GM23338 (cell line): ENCODE results near the gene OLFML2A.

Experiments
- ETS1 ChIP-seq: IDR thresholded peaks from 2 replicates; pipeline ENCODE4 v1.6.1; 2016; ENCODE audit warnings: antibody characterized with exemption
- EZH2 ChIP-seq: fragments of 200-600 bp; sonication (generic); IDR thresholded peaks from one replicate; pipeline ENCODE4 v1.8.0; 2017; ENCODE audit warnings: antibody characterized with exemption, mild to moderate bottlenecking, low read depth; ENCODE audit not compliant: unreplicated experiment
- EZH2phosphoT487 ChIP-seq: fragments of 200-600 bp; sonication (generic); IDR thresholded peaks from one replicate; pipeline ENCODE4 v1.8.1; 2018; ENCODE audit warnings: antibody characterized with exemption; ENCODE audit not compliant: unreplicated experiment
- JUNB ChIP-seq: IDR thresholded peaks from one replicate; pipeline ENCODE4 v1.6.1; 2016; ENCODE audit warnings: antibody characterized with exemption; ENCODE audit not compliant: unreplicated experiment
- POLR2AphosphoS5 ChIP-seq: IDR thresholded peaks from 2 replicates; pipeline ENCODE4 v1.6.1; 2016; ENCODE audit warnings: antibody characterized with exemption, low read depth
- ZNF114 ChIP-seq: fragments of 250-450 bp; sonication (Bioruptor Pico); IDR thresholded peaks from 2 replicates; pipeline ENCODE4 v1.5.0; 2020; ENCODE audit warnings: mild to moderate bottlenecking, moderate library complexity
- ZNF331 ChIP-seq: fragments of 250-450 bp; sonication (Bioruptor Pico); IDR thresholded peaks from 2 replicates; pipeline ENCODE4 v1.5.0; 2020; ENCODE audit warnings: low read depth, mild to moderate bottlenecking, moderate library complexity
- TF ChIP-seq, protein P1 (sequence below), 2 experiments: fragments of 200-600 bp in 1 of 2; sonication (generic) in 1 of 2; conservative IDR thresholded peaks; 2 replicates each; pipeline versions ENCODE4 v1.5.1 to v1.6.1; 2016 to 2017; ENCODE audit warnings: antibody characterized with exemption in 2 of 2, low read depth in 2 of 2, mild to moderate bottlenecking in 2 of 2, moderate library complexity in 1 of 2

GRCh38 chr9:124844291-124844690, 67.4 kb downstream of the OLFML2A start:
- TF ChIP-seq EZH2 (no peak), JUNB (no peak), EZH2phosphoT487 (no peak), ZNF331 (CRISPR knock-in tag) (no peak), POLR2AphosphoS5 (no peak), ETS1 (no peak), ZNF114 (CRISPR knock-in tag) (no peak)
- TF ChIP-seq, protein P1, sequence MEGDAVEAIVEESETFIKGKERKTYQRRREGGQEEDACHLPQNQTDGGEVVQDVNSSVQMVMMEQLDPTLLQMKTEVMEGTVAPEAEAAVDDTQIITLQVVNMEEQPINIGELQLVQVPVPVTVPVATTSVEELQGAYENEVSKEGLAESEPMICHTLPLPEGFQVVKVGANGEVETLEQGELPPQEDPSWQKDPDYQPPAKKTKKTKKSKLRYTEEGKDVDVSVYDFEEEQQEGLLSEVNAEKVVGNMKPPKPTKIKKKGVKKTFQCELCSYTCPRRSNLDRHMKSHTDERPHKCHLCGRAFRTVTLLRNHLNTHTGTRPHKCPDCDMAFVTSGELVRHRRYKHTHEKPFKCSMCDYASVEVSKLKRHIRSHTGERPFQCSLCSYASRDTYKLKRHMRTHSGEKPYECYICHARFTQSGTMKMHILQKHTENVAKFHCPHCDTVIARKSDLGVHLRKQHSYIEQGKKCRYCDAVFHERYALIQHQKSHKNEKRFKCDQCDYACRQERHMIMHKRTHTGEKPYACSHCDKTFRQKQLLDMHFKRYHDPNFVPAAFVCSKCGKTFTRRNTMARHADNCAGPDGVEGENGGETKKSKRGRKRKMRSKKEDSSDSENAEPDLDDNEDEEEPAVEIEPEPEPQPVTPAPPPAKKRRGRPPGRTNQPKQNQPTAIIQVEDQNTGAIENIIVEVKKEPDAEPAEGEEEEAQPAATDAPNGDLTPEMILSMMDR (conservative IDR thresholded peaks at IDR 0.05; ENCODE audit: low read depth in 2 of 2): no peak
